ENCODE measurements around the gene RAD18. TPM values are rescaled to one million over a fixed set of nuclear protein-coding genes. Genes with fewer than 3 reads are reported as not detected.

RAD18 gene
- total RNA-seq, 1 experiment from 2014 or later, result 13.8 TPM

- no peaks in the 10 kb centered on the region for H3K27me3 ChIP-seq (ENCODE audit: control insufficient read depth, insufficient read depth, low read length)
- no peak overlapping the region for H3K27ac ChIP-seq (ENCODE audit: low read length)
- no peaks in the 10 kb centered on the region for H3K9me3 ChIP-seq (ENCODE audit: control insufficient read depth, insufficient read depth, low read depth, low read length)
- in situ Hi-C loops (cut with HindIII; ENCODE audit: low pct_unique_long_range_greater_than_20kb, low sequenced_read_pairs) (no loop called here), intact Hi-C loops (cut with micrococcal nuclease; ENCODE audit: unreplicated experiment) (no loop called here)
- no peaks in the 10 kb centered on the region for H3K4me1 ChIP-seq (ENCODE audit: control insufficient read depth, insufficient read depth, low read length)
- ChIA-PET CTCF (no interaction called here), POLR2A (no interaction called here)
- H3K4me3 ChIP-seq (ENCODE audit: low read depth in 2 of 2, low read length in 2 of 2), result no peak overlapping the region
- TF ChIP-seq POLR2AphosphoS5 (IDR thresholded peaks at IDR 0.05; ENCODE audit: low read depth, low read length) (no peak), TCF7L2 (IDR thresholded peaks at IDR 0.05; ENCODE audit: low read depth, low read length) (no peak), SIN3A (IDR thresholded peaks at IDR 0.05; ENCODE audit: borderline replicate concordance, insufficient read depth, low read depth, low read length) (no peak)
- TF ChIP-seq, protein P1, sequence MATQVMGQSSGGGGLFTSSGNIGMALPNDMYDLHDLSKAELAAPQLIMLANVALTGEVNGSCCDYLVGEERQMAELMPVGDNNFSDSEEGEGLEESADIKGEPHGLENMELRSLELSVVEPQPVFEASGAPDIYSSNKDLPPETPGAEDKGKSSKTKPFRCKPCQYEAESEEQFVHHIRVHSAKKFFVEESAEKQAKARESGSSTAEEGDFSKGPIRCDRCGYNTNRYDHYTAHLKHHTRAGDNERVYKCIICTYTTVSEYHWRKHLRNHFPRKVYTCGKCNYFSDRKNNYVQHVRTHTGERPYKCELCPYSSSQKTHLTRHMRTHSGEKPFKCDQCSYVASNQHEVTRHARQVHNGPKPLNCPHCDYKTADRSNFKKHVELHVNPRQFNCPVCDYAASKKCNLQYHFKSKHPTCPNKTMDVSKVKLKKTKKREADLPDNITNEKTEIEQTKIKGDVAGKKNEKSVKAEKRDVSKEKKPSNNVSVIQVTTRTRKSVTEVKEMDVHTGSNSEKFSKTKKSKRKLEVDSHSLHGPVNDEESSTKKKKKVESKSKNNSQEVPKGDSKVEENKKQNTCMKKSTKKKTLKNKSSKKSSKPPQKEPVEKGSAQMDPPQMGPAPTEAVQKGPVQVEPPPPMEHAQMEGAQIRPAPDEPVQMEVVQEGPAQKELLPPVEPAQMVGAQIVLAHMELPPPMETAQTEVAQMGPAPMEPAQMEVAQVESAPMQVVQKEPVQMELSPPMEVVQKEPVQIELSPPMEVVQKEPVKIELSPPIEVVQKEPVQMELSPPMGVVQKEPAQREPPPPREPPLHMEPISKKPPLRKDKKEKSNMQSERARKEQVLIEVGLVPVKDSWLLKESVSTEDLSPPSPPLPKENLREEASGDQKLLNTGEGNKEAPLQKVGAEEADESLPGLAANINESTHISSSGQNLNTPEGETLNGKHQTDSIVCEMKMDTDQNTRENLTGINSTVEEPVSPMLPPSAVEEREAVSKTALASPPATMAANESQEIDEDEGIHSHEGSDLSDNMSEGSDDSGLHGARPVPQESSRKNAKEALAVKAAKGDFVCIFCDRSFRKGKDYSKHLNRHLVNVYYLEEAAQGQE (IDR thresholded peaks at IDR 0.05; ENCODE audit: insufficient read depth in 1 of 2, low read depth in 2 of 2, low read length in 1 of 2), result no peak
- TF ChIP-seq, protein P2, sequence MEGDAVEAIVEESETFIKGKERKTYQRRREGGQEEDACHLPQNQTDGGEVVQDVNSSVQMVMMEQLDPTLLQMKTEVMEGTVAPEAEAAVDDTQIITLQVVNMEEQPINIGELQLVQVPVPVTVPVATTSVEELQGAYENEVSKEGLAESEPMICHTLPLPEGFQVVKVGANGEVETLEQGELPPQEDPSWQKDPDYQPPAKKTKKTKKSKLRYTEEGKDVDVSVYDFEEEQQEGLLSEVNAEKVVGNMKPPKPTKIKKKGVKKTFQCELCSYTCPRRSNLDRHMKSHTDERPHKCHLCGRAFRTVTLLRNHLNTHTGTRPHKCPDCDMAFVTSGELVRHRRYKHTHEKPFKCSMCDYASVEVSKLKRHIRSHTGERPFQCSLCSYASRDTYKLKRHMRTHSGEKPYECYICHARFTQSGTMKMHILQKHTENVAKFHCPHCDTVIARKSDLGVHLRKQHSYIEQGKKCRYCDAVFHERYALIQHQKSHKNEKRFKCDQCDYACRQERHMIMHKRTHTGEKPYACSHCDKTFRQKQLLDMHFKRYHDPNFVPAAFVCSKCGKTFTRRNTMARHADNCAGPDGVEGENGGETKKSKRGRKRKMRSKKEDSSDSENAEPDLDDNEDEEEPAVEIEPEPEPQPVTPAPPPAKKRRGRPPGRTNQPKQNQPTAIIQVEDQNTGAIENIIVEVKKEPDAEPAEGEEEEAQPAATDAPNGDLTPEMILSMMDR (IDR thresholded peaks at IDR 0.05), result no peak
- DNase-seq (ENCODE audit: low read depth, low spot score) (no peak), ATAC-seq (no peak)
- no peaks in the 10 kb centered on the region for H3K36me3 ChIP-seq (ENCODE audit: control insufficient read depth, insufficient read depth, low read length)
- no TSS peak for BruUV-seq (replicated peaks)
These were observed 116.0 kb downstream of the RAD18 start for GRCh38 chr3:8847317-8847716.

- Histone ChIP-seq H3K9me3 (ENCODE audit: control insufficient read depth, insufficient read depth, low read depth, low read length) (no peaks in the 10 kb centered on the region), H3K27me3 (ENCODE audit: control insufficient read depth, insufficient read depth, low read length) (no peaks in the 10 kb centered on the region), H3K4me1 (ENCODE audit: control insufficient read depth, insufficient read depth, low read length) (no peaks in the 10 kb centered on the region), H3K27ac (ENCODE audit: low read length) (no peak overlapping the region), H3K4me3 (ENCODE audit: low read depth in 2 of 2, low read length in 2 of 2) (no peak overlapping the region), H3K36me3 (ENCODE audit: control insufficient read depth, insufficient read depth, low read length) (no peaks in the 10 kb centered on the region)
- TF ChIP-seq, protein P2 (IDR thresholded peaks at IDR 0.05), result no peak
- TF ChIP-seq SIN3A (IDR thresholded peaks at IDR 0.05; ENCODE audit: borderline replicate concordance, insufficient read depth, low read depth, low read length) (no peak), TCF7L2 (IDR thresholded peaks at IDR 0.05; ENCODE audit: low read depth, low read length) (no peak), POLR2AphosphoS5 (IDR thresholded peaks at IDR 0.05; ENCODE audit: low read depth, low read length) (no peak)
- TF ChIP-seq, protein P1 (IDR thresholded peaks at IDR 0.05; ENCODE audit: insufficient read depth in 1 of 2, low read depth in 2 of 2, low read length in 1 of 2), result no peak
- ChIA-PET CTCF (no interaction called here), POLR2A (no interaction called here)
- no peak for DNase-seq (ENCODE audit: low read depth, low spot score)
- ATAC-seq, result no peak
- BruUV-seq (replicated peaks), result no TSS peak
- intact Hi-C loops (cut with micrococcal nuclease; ENCODE audit: unreplicated experiment), result no loop called here
- in situ Hi-C loops (cut with HindIII; ENCODE audit: low pct_unique_long_range_greater_than_20kb, low sequenced_read_pairs), result no loop called here
These were observed 117.1 kb downstream of the RAD18 start for GRCh38 chr3:8846176-8846575.

All from Panc1 (cell line).